CD4-positive, alpha-beta T cell treated with Interleukin-12 subunit alpha and Interleukin-12 subunit beta, for 1 hour (primary cell): ENCODE results near the gene MAGOH.
A peak's percentile ranks its signal among the peaks of the same experiment; 100 is the strongest.

ENCODE experiments used
- DNase-seq: peaks from one replicate; pipeline ENCODE4 v3.0.0-alpha.2; 2020

The MAGOH gene

DNA sequence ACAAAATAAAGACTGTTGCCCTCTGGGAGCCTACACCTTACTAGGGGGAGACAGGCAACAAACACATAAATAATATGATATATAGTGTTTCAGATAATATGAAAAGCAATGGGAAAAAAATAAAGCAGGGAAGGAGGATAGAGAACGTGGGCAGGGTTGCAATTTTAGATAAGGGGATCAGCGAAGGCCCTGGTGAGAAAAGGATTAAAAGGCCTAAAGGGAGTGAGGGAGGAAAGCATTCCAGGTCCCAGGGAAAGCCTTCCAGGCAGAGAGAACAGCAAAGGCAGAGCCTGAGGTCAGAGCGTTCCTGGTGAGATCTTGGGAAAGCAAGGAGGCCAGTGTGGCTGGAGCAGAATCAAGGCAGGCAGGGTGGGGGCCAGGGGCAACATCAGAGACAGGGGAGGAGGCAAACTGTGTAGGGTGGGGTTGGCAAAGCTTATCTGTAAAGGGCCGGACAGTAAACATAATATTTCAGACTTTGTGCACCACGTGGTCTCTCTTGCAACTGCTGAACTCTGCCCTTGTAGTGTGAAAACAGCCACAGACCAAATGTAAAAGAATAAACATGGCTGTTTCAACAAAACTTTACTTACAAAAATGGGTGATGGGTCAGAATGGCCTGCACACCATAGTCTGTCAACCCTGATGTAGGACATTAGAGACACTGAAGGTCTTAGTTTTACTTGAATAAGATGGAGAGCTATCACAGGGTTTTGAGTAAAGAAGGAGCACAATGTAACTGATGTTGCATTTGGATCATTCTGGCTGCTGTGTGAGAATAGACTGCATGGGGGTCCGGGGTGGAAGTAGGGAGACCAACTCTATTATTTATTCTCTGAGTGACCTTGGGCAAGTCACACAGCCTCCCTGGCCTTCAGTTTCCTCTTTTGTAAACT lies 55.0 kb downstream of the MAGOH start:
- DNase-seq, result no peak

DNA sequence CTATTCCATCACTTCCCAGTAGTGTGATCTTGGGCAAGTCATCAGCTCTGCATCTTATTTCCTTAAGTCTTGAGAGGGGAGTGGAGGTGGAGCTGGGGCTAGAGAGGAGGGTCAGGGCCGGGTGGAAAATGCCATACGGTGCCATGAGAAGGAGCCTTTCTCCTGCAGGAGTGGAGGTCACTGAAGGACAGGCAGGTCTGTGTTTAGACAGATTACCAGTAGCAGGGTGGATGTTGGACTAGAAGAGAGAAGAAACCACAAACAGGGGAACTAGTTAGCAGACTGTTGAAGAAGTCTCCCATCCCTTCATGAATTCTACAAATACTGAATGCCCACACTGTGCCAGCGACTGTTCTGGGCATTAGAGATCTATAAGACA lies 55.6 kb downstream of the MAGOH start:
- no peak for DNase-seq

DNA sequence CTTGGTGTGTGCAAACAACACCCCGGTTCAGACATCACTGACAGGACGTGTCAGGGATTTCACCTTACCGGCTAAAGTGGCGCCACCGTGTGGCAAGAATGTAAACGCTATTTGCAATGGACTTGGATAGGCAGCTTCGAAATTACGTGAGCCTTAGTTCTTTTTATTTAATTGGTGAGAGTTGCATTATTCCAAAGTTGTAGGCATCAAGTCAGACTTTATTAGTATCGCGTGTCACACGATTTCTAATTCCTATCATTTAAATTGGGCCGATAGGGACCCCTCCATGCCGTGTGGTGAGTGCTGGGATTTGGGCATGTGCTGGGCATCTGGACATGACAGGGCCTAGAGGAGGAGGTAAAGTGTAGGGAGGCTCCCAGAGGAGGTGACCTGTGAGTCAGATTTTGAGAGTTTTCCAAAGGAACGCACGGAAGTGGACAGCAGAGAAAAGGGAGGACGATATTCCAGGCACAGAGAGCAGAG lies 56.2 kb downstream of the MAGOH start:
- DNase-seq, result peak; percentile 81

DNA sequence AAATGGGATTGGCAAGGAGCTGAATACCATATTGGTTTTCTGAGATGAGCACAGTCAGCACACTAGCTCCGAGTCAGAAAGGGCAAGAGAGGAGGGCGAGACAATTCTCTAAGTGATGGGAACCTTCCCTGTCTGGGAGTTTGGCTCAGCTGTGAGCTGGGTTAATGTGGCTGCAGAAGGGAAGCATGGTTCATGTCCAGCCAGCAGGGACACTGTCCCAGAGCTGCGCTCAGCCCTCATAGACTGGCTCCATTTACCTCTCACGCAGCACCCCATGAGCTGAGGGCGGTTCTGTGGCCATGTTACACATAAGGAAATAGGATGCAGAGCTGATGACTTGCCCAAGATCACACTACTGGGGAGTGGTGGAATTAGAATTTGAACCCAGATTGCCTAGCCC lies 57.4 kb downstream of the MAGOH start:
- no peak for DNase-seq

DNA sequence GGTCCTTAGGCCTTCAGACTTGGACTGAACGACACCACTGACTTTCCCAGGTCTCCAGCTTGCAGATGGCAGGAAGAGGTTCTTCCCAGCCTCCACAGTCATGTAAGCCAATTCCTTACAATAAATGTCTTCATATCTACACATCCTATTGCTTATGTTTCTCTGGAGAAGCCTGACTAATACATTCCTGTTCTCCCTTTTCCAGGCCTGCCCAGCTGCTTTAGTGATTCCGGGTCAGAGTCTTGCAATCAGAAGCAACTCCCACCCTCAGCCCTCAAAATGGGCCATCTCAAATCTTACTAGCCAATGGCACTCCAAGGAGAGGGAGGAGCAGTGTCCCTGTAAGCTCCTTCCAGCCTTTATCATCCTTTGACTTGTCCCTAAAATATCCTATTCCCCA lies 58.1 kb downstream of the MAGOH start:
- DNase-seq, result no peak
